ENCODE results near the gene HOXA9.
A peak's percentile ranks its signal among the peaks of the same experiment; 100 is the strongest.

HOXA9 gene

DNA sequence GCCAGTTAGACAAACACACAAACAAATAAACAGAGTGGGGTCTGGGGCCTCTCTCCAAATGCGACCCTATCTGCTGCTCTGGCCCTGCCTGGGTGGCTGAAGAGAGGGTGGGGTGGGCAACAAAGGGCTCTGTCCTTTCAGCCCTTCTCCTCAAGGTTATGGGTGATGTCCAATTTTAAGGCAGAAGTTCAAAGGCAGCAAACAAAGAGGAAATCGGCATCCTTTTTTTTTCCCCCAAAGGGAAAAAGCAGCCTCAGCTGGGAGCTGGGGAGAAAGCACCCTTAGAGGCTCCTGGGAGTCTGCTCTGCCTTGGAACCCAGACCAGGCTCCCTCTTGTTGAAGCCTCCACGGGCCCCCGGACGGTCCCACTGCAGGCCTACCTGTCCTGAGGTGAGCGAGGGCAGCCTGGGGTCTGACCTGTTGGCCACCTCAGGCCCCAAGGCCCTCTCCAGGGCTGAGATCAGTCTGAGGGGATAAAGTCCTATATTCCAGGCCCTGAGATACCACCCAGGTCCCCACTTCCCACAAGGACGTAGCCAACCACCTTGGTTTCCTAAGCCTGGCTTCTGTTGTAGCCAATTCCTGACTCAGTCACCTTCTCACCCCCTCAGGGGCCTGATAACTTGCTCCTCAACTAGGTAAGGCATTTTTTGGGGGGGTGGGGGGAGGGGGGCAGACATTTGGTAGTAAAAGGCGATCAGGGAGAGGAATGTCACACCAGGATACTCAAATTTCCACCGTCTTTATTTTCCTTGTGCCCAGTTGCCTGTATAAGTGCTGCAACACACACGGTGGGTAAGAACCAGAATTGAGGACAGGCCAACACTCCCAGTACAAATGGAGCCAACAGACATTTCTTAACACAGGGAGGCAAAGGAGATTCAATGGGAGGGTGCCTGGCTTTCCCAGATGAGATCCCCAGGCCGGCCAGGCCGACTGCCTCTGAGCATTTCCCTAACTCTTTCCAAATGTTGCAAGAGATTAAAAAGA, 15.4 kb upstream of the HOXA9 start:
- DNase-seq: no peak
- no peak for TF ChIP-seq GATA1 (IDR thresholded peaks at IDR 0.05; ENCODE audit: low read depth, low read length)
- TF ChIP-seq POLR2A (IDR thresholded peaks at IDR 0.05; ENCODE audit: low read length): no peak

- TF ChIP-seq POLR2A (IDR thresholded peaks at IDR 0.05; ENCODE audit: low read length) (no peak), GATA1 (IDR thresholded peaks at IDR 0.05; ENCODE audit: low read depth, low read length) (no peak)
- peak; percentile 58 to 73 for DNase-seq
These were observed 14.4 kb upstream of the HOXA9 start for GRCh38 chr7:27179503-27180430.

- no peak for DNase-seq
- TF ChIP-seq POLR2A (IDR thresholded peaks at IDR 0.05; ENCODE audit: low read length): no peak
- TF ChIP-seq GATA1 (IDR thresholded peaks at IDR 0.05; ENCODE audit: low read depth, low read length): no peak
These were observed 13.7 kb upstream of the HOXA9 start for GRCh38 chr7:27179030-27179429.

GRCh38 chr7:27178366-27178765, 13.0 kb upstream of the HOXA9 start:
- DNase-seq: no peak

GRCh38 chr7:27177795-27178320, 12.5 kb upstream of the HOXA9 start:
- no peak for DNase-seq
- no peak for TF ChIP-seq GATA1 (IDR thresholded peaks at IDR 0.05; ENCODE audit: low read depth, low read length)
- TF ChIP-seq POLR2A (IDR thresholded peaks at IDR 0.05; ENCODE audit: low read length): no peak

More at GRCh38 chr7:27178366-27178765, 13.0 kb upstream of the HOXA9 start:
- TF ChIP-seq POLR2A (IDR thresholded peaks at IDR 0.05; ENCODE audit: low read length): no peak
- no peak for TF ChIP-seq GATA1 (IDR thresholded peaks at IDR 0.05; ENCODE audit: low read depth, low read length)

DNA sequence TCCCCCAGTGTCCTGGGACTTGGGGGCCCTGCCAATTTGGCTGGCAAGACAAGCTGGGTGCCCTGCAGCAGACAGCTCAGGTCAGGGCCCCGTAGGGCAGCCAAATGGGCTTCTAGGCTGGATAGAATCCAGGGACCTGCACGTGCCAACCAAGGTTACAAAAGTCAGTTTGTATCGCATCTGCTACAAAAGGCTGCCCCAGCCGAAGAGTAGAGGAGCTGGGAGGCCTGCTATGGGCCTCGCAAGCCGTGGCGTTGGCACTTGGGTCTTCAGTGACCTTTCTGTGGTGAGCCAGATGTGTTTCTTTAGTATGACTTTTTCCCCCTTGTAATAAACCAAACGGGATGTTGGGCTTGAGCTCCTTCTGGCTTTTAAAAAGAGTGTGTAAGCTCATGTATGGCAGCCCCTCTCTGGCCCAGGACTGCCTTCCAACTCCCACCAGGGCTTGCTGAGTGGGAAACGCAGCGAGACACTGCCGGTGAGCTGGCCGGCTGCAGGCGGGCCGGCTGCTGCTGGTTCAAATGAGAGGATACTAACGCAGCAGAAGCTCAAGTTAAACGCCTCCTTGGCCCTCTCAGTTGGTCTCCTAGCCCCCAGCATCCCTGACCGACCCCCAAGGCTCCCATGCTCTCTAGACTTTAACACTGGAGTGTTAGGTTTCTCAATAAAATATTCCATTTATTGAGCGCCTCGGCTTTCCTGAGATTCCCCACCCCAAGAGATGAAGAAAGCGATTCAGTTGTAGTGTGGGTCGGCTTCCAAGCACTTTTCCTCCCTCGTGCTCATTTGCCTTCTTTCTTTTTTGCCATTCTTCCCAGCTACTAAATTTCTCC, 11.8 kb upstream of the HOXA9 start:
- no peak for DNase-seq
- TF ChIP-seq GATA1 (IDR thresholded peaks at IDR 0.05; ENCODE audit: low read depth, low read length): no peak
- no peak for TF ChIP-seq POLR2A (IDR thresholded peaks at IDR 0.05; ENCODE audit: low read length)

- TF ChIP-seq GATA1 (IDR thresholded peaks at IDR 0.05; ENCODE audit: low read depth, low read length): no peak
- no peak for TF ChIP-seq POLR2A (IDR thresholded peaks at IDR 0.05; ENCODE audit: low read length)
- no peak for DNase-seq
These were observed 11.1 kb upstream of the HOXA9 start for GRCh38 chr7:27176524-27176845.

GRCh38 chr7:27175626-27176523, 10.5 kb upstream of the HOXA9 start:
- TF ChIP-seq POLR2A (IDR thresholded peaks at IDR 0.05; ENCODE audit: low read length): no peak
- no peak for TF ChIP-seq GATA1 (IDR thresholded peaks at IDR 0.05; ENCODE audit: low read depth, low read length)
- DNase-seq: no peak

DNA sequence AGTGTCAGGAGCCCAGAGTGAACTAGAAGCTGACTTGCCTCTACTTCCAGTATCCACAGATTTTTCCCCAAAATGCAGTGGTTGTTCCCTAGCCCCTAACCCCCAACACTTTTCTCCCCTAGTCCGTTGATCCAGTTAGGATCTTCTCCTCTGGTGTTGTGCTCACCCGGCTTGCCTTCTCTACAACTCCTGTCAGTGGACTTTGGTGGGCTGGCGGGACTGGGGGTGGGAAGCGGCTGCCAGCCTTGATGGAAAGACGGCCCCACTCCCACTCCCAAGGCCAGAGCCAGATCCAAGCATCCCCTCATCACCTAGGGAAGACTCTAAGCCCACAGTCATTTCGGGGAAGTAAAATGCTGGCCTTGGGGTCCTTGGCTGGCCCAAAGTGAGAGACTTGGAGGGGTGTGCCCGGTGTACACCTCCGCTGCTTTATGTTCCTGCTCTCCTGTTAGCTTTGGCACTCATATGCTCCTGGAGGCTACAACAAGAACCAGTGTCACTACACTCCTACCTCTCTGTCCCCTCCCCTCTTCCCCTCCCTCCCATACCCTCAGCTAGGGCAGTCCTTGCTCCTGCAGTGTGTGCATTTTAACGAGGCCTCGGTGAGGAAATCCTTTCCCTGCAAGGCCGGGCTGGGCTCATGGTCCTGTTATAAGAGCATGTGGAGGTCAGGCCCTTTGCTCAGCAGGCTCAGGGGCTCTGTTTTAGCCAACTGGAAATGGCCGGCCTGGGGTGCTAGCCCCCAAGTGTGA, 9.7 kb upstream of the HOXA9 start:
- no peak for DNase-seq
- TF ChIP-seq POLR2A (IDR thresholded peaks at IDR 0.05; ENCODE audit: low read length): no peak
- no peak for TF ChIP-seq GATA1 (IDR thresholded peaks at IDR 0.05; ENCODE audit: low read depth, low read length)

DNA sequence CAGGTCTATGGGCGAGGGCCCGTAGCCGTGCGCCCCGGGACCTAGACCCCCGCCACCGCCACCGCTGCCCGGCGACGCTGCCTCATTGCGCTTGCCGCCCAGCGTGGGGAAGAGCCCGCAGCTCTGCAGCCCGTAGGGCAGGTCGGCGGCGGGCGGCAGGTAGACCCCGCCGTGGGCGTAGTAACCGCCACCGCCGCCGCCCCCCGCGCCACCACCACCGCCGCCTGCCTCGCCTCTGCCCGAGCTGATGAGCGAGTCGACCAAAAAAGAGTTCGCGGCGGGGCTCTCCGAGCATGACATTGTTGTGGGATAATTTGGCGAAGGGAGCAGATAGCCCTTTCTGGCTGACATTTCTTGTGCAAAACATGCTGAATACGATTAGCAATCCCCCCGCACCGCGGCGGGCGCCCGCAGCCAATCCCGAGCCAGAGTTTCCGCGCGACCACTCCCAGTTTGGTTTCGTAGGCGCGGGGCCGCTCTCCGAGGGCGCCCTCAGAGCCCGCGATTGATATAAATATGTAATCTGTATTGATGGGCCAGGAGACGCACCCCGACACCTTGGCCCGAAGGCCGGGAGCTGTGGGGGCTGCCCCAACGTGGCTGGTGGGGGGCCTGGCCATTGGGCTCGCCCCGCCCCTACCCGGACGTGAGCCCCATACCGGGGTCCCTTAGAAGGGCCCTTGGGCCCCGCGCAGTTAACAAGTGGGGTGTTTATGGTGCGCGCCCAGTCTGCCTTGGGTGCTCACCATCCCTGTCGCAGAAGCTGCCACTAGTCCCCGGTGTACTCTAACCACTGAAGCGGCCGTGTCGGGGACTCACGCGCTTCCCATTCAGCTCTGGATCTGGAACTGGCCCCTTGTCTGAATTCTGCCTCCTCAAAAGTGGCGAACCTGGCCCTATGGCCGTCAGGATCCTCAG, 8.9 kb upstream of the HOXA9 start, which contains the start of gene HOXA10:
Gene HOXA10 (minus strand): TSS at position 365 of the 918 bp plus-strand sequence. CDS start 14 bp downstream, at position 351.
- DNase-seq: no peak
- TF ChIP-seq GATA1 (IDR thresholded peaks at IDR 0.05; ENCODE audit: low read depth, low read length) (no peak), POLR2A (IDR thresholded peaks at IDR 0.05; ENCODE audit: low read length) (no peak)
